WERI-Rb-1 (cell line): ENCODE measurements around the gene MFSD12.
A peak's percentile ranks its signal among the peaks of the same experiment; 100 is the strongest.

ENCODE experiments used
- DNase-seq: peaks from one replicate; pipeline ENCODE4 v3.0.0-alpha.2; 2020
- H3K27ac ChIP-seq: fragments of 250-450 bp; sonication (Bioruptor Pico); 2 replicates; pipeline ENCODE4 v1.5.1; 2020; ENCODE audit warnings: mild to moderate bottlenecking, moderate library complexity
- H3K27me3 ChIP-seq: fragments of 250-450 bp; sonication (Bioruptor Pico); 2 replicates; pipeline ENCODE4 v1.5.1; 2021; ENCODE audit warnings: mild to moderate bottlenecking, low read depth, moderate library complexity; ENCODE audit not compliant: insufficient read depth, severe bottlenecking
- H3K36me3 ChIP-seq: fragments of 250-450 bp; sonication (Bioruptor Pico); 2 replicates; pipeline ENCODE4 v1.5.1; 2020; ENCODE audit warnings: mild to moderate bottlenecking, moderate library complexity
- H3K4me3 ChIP-seq: 2 replicates; pipeline ENCODE4 v1.5.1; 2011; ENCODE audit warnings: low read depth, mild to moderate bottlenecking, control low read depth, low read length
- H3K9me3 ChIP-seq: fragments of 250-450 bp; sonication (Bioruptor Pico); 2 replicates; pipeline ENCODE4 v1.5.1; 2021; ENCODE audit warnings: mild to moderate bottlenecking, moderate library complexity; ENCODE audit not compliant: severe bottlenecking
- CTCF ChIP-seq: IDR thresholded peaks from 2 replicates; pipeline ENCODE4 v1.5.1; 2011; ENCODE audit warnings: low read depth, mild to moderate bottlenecking, control low read depth, inconsistent platforms, low read length

Gene MFSD12

GRCh38 chr19:3513229-3514140 lies 43.9 kb downstream of the MFSD12 start:
- no peaks in the 10 kb centered on the region for H3K27me3 ChIP-seq
- TF ChIP-seq CTCF, result peak; percentile 29; the same call in 1 of the 2 replicates
- no peaks in the 10 kb centered on the region for H3K9me3 ChIP-seq
- H3K4me3 ChIP-seq, result no peak overlapping the region
- DNase-seq, result no peak
- H3K36me3 ChIP-seq, result peaks cover 38% of the 10 kb centered on the region
- no peak overlapping the region for H3K27ac ChIP-seq

GRCh38 chr19:3512562-3513228 lies 44.7 kb downstream of the MFSD12 start:
- H3K27me3 ChIP-seq, result no peaks in the 10 kb centered on the region
- no peak for DNase-seq
- H3K27ac ChIP-seq, result no peak overlapping the region
- no peaks in the 10 kb centered on the region for H3K9me3 ChIP-seq
- 0 out of 2 replicates have a peak, but pooled peaks have one; percentile 30 for TF ChIP-seq CTCF
- peaks cover 43% of the 10 kb centered on the region for H3K36me3 ChIP-seq
- no peak overlapping the region for H3K4me3 ChIP-seq

- no peak for DNase-seq
- Histone ChIP-seq H3K9me3 (no peaks in the 10 kb centered on the region), H3K36me3 (peaks cover 46% of the 10 kb centered on the region), H3K4me3 (no peak overlapping the region), H3K27me3 (no peaks in the 10 kb centered on the region), H3K27ac (no peak overlapping the region)
- TF ChIP-seq CTCF, result no peak
These were observed 45.7 kb downstream of the MFSD12 start for GRCh38 chr19:3511506-3512251.

DNA sequence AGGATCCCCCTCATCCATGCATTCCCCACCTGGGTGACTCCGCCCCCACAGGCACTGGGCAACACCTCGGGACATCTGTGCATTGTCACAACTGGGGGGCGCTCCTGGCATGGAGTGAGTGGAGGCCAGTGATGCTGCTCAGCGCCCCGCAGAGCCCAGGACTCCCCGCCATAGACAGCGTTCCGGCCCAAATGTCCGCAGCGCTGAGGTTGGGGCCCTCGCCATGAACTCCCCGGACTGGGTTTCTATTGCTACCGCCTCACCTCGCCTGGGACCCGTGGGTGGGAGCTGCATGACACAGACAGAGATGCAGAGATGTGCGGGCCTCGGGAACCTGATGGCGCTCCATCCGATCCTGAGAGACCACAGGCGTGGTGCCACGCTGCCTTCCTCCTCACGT lies 46.7 kb downstream of the MFSD12 start:
- Histone ChIP-seq H3K9me3 (no peaks in the 10 kb centered on the region), H3K36me3 (peaks cover 46% of the 10 kb centered on the region), H3K27me3 (no peaks in the 10 kb centered on the region), H3K4me3 (no peak overlapping the region), H3K27ac (no peak overlapping the region)
- TF ChIP-seq CTCF, result no peak
- no peak for DNase-seq

- Histone ChIP-seq H3K36me3 (peaks cover 46% of the 10 kb centered on the region), H3K9me3 (no peaks in the 10 kb centered on the region), H3K27me3 (no peaks in the 10 kb centered on the region), H3K4me3 (no peak overlapping the region), H3K27ac (no peak overlapping the region)
- no peak for DNase-seq
- no peak for TF ChIP-seq CTCF
These were observed 47.8 kb downstream of the MFSD12 start for GRCh38 chr19:3509566-3509989.
